ENCODE measurements around the gene SARS1.
"Not testable (repeated sequence)": the region's sequence is repeated elsewhere in the genome, so short reads cannot be mapped to it uniquely, and the experiment has no call there.

SARS1 gene

DNA sequence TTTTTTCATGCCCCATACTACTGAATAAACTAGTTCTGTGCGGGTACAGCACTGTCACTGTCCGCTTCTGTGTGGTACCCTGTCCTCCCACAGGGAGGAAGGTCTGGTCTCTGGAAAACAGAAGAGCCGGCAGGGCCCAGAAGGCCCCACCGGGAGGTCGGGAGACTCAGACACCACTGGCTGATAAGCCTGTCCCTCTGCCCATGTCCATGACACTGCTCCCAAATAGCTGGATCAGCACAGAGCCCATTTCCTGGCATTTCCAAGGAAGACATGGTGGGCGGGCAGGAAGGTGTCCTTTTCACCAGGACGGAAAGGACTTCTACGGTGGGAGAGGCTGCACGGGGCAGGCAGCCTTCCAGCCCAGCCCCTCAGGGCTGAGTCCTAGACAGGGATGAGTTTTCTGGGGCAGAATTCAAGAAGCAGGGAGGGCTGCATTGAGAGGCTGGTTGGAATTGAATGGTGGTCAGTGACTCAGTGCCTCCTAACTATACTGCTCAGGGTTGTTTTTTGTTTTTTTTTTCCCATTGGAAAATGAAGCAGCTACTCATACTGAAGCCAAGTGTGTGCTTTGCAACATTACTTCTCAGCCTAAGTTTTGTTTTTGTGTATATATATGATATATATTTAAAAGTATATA, 62.1 kb downstream of the SARS1 start:
- no peak for DNase-seq (ENCODE audit: low read depth)

DNA sequence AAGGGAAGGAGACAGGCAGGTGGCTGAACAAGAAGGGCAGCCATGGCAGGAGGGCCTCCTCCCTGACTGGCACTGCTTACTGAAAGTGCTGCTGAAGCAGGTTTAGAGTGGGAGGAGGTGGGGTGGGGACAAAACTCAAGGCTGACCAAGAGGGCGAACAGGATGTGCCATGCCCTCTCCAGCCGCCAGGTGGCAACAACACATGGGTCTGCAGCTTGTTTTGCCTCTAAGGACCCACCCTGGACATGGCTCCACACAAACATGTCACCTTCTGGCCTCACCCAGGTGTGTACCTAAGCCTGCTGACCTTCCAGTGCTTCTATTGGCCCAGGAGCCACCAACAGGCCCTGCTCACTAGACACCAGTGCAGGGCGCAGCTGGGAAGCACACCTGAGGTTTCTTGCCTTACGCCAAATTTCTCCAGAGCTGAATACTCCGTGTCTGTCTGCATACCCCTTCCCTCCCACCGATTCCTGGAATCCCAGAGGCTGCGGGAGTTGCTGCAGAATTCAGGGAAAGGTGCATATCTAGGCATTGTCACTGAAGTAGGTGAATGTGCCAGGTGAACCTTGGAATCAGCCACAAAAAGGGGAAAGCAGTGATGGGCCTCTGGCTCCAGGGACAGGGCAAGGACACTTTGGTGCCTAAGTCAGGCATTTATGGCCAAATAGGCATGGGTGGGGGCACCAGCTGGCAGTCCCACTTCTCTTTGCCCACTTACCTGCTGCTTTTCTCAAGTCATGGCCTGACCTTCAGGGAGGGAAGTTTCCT, 63.9 kb downstream of the SARS1 start:
- DNase-seq (ENCODE audit: low read depth): peak; percentile 59

DNA sequence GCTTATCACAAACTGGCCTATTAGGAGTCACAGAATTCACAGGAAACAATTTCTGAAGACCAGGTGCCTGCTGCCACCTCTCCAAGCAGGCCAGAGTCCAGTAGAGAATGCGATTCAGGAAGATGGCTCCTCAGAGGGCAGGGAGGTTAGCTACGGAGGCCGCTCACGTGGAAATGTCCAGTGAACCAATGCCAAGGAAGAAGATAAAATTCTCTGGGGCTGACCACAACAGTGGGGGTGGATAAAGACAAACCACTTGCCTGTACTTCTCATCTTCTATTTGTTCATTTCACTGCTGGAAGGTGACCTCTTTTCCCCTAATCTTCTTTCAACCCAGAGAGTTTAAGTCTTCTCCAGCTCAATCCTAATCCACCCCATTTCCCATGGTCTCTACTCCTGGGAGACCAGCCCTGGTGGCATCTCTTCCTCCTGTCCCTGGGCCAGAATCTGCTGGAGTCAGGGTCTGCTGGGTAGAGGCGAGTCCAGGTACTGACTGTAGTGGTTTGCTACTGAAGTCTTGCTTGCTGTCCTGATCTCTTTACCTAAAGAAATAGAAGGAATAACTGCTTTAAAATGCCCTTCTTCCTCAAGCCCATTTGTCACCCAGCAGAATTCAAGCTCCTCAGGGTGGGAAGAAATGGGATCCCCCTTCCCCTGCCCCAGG, 66.0 kb downstream of the SARS1 start:
- DNase-seq (ENCODE audit: low read depth): no peak

DNA sequence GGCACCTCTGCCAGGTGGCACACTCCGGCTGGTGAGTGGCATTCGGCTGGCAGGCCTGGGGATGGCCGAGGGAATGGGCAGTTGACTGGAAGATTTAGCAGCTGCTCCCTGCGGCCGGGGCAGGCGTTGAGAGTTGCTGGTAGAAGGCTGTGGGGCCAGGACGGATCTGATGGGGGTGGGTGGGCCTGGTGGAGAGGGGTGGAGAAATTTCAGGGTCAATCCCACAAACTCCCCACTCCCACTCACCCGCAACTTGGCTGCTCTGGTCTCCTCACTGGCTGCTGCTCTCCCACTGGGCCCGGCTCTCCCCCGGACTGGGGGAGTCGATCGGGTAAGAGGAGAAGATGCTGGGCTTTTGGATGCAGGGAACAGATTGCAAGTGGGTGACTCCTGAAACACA, 67.1 kb downstream of the SARS1 start:
- DNase-seq (ENCODE audit: low read depth): no peak

DNA sequence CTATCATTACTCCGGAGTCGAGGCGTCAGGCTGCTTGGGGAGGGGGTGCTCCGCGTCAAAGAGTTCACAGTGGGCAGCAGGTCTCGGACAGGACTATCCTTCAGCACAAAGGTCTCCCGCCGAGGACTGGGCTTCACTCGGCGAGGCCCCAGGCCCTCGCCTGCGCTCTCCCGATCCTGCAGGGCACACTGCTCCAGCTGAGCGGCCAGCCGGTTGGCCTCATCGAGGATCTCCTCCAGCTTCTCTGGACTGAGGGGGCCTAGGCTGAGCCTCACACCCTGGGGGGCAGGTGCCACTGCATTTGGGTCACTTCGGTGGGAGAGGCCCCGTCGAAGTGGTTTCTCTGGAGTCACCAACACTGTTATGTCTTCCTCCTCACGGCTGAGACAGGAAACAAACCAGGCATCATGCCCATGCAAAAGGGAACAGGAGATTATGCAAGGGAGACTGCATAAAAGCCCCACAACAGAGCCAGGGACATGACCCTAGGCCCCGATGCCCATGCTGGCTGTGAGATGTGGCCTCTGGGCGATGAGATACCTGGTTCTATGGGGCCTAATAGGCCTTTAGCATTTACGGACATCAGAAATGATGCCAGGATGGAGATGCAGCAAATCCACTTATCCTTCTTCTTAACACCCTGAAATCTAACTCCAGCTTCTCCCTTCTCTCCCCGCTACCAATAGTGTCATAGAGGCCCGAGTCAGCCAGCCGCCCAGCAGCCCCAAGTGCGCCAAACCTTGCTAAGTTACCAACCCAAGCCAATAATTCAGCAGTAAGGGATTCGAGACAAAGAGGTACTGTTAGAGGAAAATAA, 68.2 kb downstream of the SARS1 start:
- DNase-seq (ENCODE audit: low read depth): no peak

DNA sequence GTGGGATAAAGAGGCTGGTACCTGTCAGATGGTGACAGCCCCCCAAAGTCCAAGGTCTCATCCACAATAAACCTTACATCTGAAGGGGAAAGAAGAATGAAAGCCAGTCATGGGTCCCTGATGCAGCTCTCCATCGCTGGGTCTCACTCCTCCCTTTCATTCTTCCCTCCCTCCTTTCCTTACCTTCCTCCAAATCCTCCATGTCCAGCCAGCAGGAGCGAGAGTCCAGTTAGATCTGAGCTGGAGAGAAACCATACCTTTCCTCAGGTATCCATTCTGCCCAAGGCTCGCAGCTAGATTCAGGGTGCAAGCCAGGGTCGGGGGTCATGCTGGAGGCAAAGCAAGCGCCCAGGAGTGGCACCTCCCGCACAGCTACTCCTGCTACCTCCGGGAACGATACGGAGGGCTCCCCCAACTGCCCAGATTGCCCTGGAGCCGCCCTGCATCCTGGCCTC, 68.8 kb downstream of the SARS1 start:
- no peak for DNase-seq (ENCODE audit: low read depth)

DNA sequence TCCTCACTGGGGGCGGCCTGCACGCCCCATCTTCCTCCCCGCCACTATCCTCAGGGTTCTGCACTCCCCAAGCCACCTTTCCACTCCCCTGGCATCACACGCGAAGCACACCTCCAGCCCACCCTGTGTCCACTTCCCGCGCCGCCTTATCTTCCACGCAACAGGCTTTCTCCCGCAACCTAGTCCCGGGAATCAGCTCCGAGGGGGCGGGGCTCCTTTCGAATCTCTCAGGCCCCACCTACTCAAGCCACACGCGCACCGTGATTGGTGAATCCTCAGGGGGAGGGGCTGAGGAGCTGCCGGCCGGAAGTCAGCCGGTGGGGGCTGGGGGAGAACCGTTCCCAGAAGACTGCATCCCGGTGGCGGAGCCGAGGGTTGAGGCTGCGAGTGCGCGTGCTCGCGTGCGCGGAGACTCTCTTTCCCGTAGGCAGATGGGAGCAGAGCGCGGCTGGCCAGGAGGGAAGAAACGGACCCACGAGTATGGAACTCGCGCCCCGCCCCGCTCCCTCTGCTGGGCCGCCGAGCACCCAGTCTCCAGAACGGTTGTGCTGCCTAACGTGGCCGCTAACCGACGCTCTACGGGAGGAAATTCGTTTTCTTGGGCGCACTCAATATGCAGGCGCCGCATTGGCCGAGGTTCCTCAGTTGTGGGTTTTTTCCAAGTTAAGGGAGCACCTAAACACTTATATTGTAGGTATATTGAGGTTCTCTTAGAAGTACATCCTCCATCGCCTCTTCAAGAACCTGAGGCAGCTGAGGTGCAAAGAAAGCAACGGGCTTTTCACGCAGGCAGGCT, 69.4 kb downstream of the SARS1 start, which contains the start of gene PSRC1:
Gene PSRC1 (minus strand): TSS at position 194 of the 796 bp plus-strand sequence.
- DNase-seq (ENCODE audit: low read depth): peak; percentile 84

DNA sequence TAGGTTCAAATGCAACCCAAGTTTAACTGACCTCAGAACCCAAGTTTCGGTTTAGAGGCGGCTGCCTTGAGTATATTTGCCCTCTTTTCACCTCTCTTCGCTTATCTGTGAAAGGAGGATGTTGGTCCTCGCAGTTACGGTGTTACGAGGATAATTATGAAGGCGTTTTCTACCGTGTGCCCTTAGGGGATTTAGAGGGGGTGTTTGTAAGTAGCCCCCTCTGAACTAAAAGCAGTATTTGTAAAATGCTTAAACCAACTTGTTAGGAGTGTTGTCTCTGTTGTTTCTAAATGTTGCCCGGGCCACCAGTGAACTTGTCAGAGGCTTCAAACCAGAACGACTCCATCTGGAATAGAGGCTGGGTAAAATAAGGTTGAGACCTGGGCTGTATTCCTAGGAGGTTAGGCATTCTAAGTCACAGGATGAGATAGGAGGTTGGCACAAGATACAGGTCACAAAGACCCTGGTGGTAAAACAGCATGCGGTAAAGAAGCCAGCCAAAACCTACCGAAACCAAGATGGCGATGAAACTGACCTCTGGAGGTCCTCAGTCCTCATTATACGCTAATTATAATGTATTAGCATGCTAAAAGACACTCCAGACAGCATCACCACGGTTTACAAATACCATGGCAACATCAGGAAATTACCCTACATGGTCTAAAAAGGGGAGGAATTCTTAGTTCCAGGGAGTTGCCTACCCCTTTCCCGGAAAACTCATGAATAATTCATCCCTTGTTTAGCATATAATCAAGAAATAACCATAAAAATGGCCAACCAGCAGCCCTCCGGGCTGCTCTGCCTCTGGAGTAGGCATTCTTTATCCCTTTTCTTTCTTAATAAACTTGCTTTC, 70.3 kb downstream of the SARS1 start:
- DNase-seq (ENCODE audit: low read depth): no peak

DNA sequence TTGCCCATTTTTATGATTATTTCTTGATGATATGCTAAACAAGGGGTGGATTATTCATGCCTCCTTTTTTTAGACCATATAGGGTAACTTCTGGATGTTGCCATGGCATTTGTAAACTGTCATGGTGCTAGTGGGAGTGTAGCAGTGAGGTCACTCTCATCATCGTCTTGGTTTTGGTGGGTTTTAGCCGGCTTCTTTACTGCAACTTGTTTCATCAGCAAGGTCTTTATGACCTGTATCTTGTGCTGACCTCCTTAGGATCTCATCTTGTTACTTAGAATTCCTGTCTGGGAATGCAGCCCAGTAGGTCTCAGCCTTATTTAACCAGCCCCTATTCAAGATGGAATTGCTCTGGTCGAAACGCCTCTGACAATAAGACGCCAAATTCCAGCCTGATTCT, 73.0 kb downstream of the SARS1 start:
- not testable (repeated sequence) for DNase-seq (ENCODE audit: low read depth)

Data from stimulated activated CD8-positive, alpha-beta memory T cell treated with anti-CD3 and anti-CD28 coated beads, Interleukin-4, amount 100 ng/mL, for 24 hours (primary cell).